Cardiac muscle cell (in vitro differentiated cells and primary cell): ENCODE data around the gene FNDC1. TPM values are rescaled to one million over a fixed set of nuclear protein-coding genes. Genes with fewer than 3 reads are reported as not detected.
A peak's percentile ranks its signal among the peaks of the same experiment; 100 is the strongest.

Source experiments
- DNase-seq, 2 donors: peaks; one replicate each; pipeline versions ENCODE4 v3.0.0 to v3.0.0-alpha.2; 2010 to 2017; ENCODE audit warnings: low read depth in 1 of 2, low spot score in 1 of 2
- H3K27ac ChIP-seq: fragments of 200-600 bp; sonication (generic); 2 replicates; pipeline ENCODE4 v1.5.1; 2016
- H3K27me3 ChIP-seq: fragments of 200-600 bp; sonication (generic); 2 replicates; pipeline ENCODE4 v1.6.0; 2016; ENCODE audit warnings: control low read depth
- H3K36me3 ChIP-seq: fragments of 200-600 bp; sonication (generic); 2 replicates; pipeline ENCODE4 v1.5.1; 2016; ENCODE audit warnings: control low read depth
- H3K4me1 ChIP-seq: fragments of 200-600 bp; sonication (generic); 2 replicates; pipeline ENCODE4 v1.8.1; 2017; ENCODE audit warnings: low read depth, mild to moderate bottlenecking, mixed run types
- H3K4me3 ChIP-seq: fragments of 200-600 bp; sonication (generic); 2 replicates; pipeline ENCODE4 v1.5.1; 2016; ENCODE audit warnings: mild to moderate bottlenecking
- H3K9me3 ChIP-seq: fragments of 200-600 bp; sonication (generic); 2 replicates; pipeline ENCODE4 v1.5.1; 2017; ENCODE audit warnings: low read depth, mild to moderate bottlenecking, control low read depth
- polyA plus RNA-seq: library from polyadenylated mRNA; unstranded; fragments of >200 nt; fragmentation: Nextera tagmentation; extraction: Ambion mirVana; gene quantifications from 2 replicates; pipeline ENCODE4 v1.2.1, GENCODE V29; 2016
- total RNA-seq: library from RNA; depleted of rRNA; stranded (reverse); fragments of >200 nt; gene quantifications from 2 replicates; pipeline ENCODE4 v1.2.3, GENCODE V29; 2016
- TF ChIP-seq, protein P1 (sequence below): IDR thresholded peaks from 2 replicates; pipeline ENCODE4 v1.5.1; 2012; ENCODE audit warnings: low read depth, mild to moderate bottlenecking, low read length

FNDC1 gene
- total and polyA plus RNA-seq, 2 experiments from 2014 or later, result 0.30 TPM; not detected in 1

DNA sequence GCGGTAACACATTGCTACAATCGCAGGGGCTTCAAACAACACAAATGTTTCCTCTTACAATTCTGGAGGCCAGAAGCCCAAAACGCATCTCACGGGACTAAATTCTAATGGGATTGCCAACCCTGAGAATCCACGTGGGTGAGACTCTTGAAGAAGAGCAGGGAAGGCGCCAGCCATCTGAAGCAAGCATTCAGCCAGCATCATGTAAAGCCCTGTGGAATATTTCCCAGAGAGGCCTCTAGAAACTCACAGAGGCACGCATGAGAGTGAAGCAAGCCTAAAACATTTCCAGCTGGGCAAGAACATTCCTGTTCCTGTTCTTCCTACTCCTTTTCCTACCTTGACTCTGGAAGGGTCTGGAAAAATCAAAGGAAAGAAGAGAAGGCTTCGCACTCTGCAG is 19.6 kb upstream of the FNDC1 start:
- H3K27me3 ChIP-seq, result no peaks in the 10 kb centered on the region
- no peak for DNase-seq
- no peaks in the 10 kb centered on the region for H3K9me3 ChIP-seq
- H3K27ac ChIP-seq, result no peak overlapping the region
- no peak overlapping the region for H3K4me3 ChIP-seq
- TF ChIP-seq, protein P1, sequence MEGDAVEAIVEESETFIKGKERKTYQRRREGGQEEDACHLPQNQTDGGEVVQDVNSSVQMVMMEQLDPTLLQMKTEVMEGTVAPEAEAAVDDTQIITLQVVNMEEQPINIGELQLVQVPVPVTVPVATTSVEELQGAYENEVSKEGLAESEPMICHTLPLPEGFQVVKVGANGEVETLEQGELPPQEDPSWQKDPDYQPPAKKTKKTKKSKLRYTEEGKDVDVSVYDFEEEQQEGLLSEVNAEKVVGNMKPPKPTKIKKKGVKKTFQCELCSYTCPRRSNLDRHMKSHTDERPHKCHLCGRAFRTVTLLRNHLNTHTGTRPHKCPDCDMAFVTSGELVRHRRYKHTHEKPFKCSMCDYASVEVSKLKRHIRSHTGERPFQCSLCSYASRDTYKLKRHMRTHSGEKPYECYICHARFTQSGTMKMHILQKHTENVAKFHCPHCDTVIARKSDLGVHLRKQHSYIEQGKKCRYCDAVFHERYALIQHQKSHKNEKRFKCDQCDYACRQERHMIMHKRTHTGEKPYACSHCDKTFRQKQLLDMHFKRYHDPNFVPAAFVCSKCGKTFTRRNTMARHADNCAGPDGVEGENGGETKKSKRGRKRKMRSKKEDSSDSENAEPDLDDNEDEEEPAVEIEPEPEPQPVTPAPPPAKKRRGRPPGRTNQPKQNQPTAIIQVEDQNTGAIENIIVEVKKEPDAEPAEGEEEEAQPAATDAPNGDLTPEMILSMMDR, result no peak
- no peaks in the 10 kb centered on the region for H3K36me3 ChIP-seq
- H3K4me1 ChIP-seq, result no peaks in the 10 kb centered on the region

GRCh38 chr6:159151266-159151855 is 17.8 kb upstream of the FNDC1 start:
- TF ChIP-seq, protein P1, result peak; percentile 90
- no peaks in the 10 kb centered on the region for H3K27me3 ChIP-seq
- no peaks in the 10 kb centered on the region for H3K4me1 ChIP-seq
- H3K27ac ChIP-seq, result no peak overlapping the region
- H3K36me3 ChIP-seq, result no peaks in the 10 kb centered on the region
- DNase-seq, result peak; percentile 59 to 76
- H3K9me3 ChIP-seq, result no peaks in the 10 kb centered on the region
- H3K4me3 ChIP-seq, result no peak overlapping the region

DNA sequence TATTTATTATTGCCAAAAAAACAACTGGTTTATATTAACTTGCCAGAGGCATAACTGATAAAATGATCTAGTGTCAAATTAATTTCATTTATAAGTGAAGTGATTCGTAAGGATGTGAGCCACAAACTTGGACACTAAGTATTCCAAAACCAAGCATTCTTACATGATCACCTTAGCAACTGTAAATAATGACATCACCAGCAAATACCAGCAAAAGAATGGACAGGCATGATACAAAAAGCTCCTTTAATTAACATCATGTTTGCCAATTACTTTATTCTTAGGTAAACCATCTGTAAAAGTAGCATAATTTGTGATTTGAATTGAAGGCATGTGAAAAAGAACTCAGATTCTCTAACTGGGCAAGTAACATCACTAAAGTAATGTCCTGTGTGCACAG is 17.2 kb upstream of the FNDC1 start:
- Histone ChIP-seq H3K27me3 (no peaks in the 10 kb centered on the region), H3K36me3 (no peaks in the 10 kb centered on the region), H3K9me3 (no peaks in the 10 kb centered on the region), H3K27ac (no peak overlapping the region), H3K4me1 (no peaks in the 10 kb centered on the region), H3K4me3 (no peak overlapping the region)
- no peak for DNase-seq
- TF ChIP-seq, protein P1, result no peak

GRCh38 chr6:159152782-159153181 is 16.4 kb upstream of the FNDC1 start:
- Histone ChIP-seq H3K36me3 (no peaks in the 10 kb centered on the region), H3K27me3 (no peaks in the 10 kb centered on the region), H3K4me3 (no peak overlapping the region), H3K4me1 (no peaks in the 10 kb centered on the region), H3K27ac (no peak overlapping the region), H3K9me3 (no peaks in the 10 kb centered on the region)
- TF ChIP-seq, protein P1, result no peak
- DNase-seq, result no peak

- Histone ChIP-seq H3K4me1 (no peaks in the 10 kb centered on the region), H3K4me3 (no peak overlapping the region), H3K36me3 (no peaks in the 10 kb centered on the region), H3K9me3 (no peaks in the 10 kb centered on the region), H3K27me3 (no peaks in the 10 kb centered on the region), H3K27ac (no peak overlapping the region)
- TF ChIP-seq, protein P1, result no peak
- DNase-seq, result no peak
These were observed 13.5 kb upstream of the FNDC1 start for GRCh38 chr6:159155679-159156078.
